Lower lobe of right lung (tissue), 2 donors: ENCODE measurements around the gene LRRFIP1. TPM values are rescaled to one million over a fixed set of nuclear protein-coding genes. Genes with fewer than 3 reads are reported as not detected.

Experiments
- ATAC-seq, 2 donors: fragments of 200-7000 bp; cut with Tn5 transposase; one replicate each; pipeline ENCODE4 v1.9.1; 2020 to 2022; ENCODE audit warnings: mild to moderate bottlenecking in 2 of 2, moderate library complexity in 2 of 2
- DNase-seq: peaks from one replicate; pipeline ENCODE4 v3.0.0-alpha.2; 2020
- H3K27ac ChIP-seq: fragments of 200-600 bp; one replicate; pipeline ENCODE4 v1.8.0; 2022
- H3K27me3 ChIP-seq: fragments of 200-600 bp; one replicate; pipeline ENCODE4 v1.8.0; 2022; ENCODE audit warnings: low read depth
- H3K36me3 ChIP-seq: fragments of 200-600 bp; one replicate; pipeline ENCODE4 v1.8.0; 2022; ENCODE audit warnings: mild to moderate bottlenecking
- H3K4me1 ChIP-seq: fragments of 200-600 bp; one replicate; pipeline ENCODE4 v1.8.0; 2022
- H3K4me3 ChIP-seq: fragments of 200-600 bp; one replicate; pipeline ENCODE4 v1.8.0; 2022; ENCODE audit warnings: mild to moderate bottlenecking
- H3K9me3 ChIP-seq: fragments of 200-600 bp; one replicate; pipeline ENCODE4 v1.8.0; 2022
- intact Hi-C: fragments of 100-400 bp; cut with DNase I; formaldehyde crosslinking; loops from one replicate; pipeline ENCODE4 v1.11.0; 2022
- total RNA-seq: library from RNA; stranded (reverse); fragmentation: NEBNext Ultra II Directional; extraction: Animal tissue kit (Norgen Biotek cat#: 25700); gene quantifications from one replicate; pipeline ENCODE4 v1.2.1, GENCODE V29; 2021
- TF ChIP-seq, protein P1 (sequence below): fragments of 200-600 bp; IDR thresholded peaks from one replicate; pipeline ENCODE4 v1.8.0; 2022; ENCODE audit warnings: antibody characterized with exemption, mild to moderate bottlenecking
- donor health status: DM: no; HTN: yes; CAD: no; lungs with severe emphysema.

LRRFIP1 gene
- total RNA-seq, 1 donor from 2014 or later: 180 TPM

DNA sequence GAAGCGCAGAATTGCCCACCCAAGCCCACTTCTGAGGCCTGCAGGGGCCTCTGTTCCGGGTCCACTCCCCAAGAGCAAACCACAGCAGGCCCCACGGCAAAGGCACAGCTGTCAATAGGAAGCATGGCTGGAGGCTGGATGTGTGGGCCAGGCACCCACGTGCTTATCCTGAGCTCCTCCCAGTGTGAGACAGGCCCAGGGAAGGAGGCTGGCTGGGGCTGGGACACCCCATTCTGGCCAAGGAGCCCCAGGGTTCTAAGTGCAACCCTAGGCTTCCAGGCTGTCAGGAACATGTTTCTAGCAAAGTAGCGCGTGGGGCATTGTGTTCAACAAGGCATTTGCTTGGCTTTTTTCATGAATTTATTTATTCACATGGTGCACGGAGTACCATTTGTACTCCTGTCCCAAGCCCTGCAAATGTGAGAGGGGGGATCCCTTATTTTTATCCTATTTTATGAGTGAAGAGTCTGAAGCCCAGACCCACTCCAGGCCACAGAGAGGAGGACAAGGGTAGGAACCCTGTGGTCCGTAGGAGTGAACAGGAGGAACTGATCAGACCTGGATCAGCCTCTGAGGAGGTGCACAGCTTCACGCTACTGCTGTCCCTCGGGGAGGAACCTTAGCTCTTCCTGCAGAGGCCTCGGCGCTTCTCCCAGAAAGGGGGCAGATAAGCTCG is 30.7 kb upstream of the LRRFIP1 start:
- TF ChIP-seq, protein P1, sequence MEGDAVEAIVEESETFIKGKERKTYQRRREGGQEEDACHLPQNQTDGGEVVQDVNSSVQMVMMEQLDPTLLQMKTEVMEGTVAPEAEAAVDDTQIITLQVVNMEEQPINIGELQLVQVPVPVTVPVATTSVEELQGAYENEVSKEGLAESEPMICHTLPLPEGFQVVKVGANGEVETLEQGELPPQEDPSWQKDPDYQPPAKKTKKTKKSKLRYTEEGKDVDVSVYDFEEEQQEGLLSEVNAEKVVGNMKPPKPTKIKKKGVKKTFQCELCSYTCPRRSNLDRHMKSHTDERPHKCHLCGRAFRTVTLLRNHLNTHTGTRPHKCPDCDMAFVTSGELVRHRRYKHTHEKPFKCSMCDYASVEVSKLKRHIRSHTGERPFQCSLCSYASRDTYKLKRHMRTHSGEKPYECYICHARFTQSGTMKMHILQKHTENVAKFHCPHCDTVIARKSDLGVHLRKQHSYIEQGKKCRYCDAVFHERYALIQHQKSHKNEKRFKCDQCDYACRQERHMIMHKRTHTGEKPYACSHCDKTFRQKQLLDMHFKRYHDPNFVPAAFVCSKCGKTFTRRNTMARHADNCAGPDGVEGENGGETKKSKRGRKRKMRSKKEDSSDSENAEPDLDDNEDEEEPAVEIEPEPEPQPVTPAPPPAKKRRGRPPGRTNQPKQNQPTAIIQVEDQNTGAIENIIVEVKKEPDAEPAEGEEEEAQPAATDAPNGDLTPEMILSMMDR: no peak
- no peaks in the 10 kb centered on the region for H3K9me3 ChIP-seq
- no peaks in the 10 kb centered on the region for H3K36me3 ChIP-seq
- ATAC-seq: no peak
- no peak for DNase-seq
- peaks cover 33% of the 10 kb centered on the region for H3K4me1 ChIP-seq
- no peak overlapping the region for H3K27ac ChIP-seq
- intact Hi-C loops: no loop called here
- H3K27me3 ChIP-seq: no peaks in the 10 kb centered on the region
- H3K4me3 ChIP-seq: no peak overlapping the region

DNA sequence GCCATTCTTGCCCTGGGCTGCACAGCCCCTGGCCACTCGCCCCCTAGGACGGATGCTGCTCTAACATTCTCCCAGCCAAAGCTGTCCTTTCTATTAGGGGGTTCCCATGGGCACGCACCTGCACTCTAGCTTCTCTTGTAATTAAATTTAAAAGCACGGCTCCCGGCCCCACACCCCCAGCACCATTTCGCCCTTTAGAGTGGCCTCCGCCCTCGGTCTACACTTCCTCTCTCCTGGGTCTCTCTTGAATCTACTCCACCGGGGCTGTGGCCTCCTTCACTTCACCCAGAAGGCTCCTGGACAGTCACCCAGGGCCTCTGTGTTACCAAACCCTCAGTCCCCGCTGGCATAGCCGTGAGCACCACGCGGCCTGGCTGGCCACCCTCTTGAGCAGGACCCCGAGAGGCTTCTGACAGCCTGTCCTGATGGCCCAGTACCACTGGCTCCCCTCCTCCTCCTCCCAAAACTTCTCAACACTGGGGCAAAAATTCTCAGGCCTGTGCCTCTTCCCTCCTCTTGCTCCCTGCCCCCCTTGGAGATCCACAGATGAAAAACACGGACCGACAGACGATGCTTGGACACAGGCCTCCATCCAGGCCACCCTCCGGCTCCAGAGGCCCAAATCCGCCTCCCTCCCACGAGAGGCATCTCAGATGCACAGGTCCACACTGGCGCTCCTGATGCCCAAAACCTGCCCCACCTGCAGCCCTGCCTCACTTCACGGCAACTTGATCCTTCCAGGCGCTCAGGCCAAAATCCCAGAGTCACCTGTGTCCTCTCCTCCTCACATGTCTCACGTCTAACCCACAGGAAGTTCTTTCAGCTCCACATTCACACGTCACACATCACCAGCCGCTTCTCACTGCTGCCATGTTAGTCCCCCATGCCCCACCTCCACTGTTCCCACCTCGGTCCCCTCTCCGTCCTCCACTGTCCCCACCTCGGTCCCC is 29.9 kb upstream of the LRRFIP1 start:
- no peak overlapping the region for H3K4me3 ChIP-seq
- no peak overlapping the region for H3K27ac ChIP-seq
- no peak for DNase-seq
- H3K9me3 ChIP-seq: no peaks in the 10 kb centered on the region
- intact Hi-C loops: no loop called here
- peaks cover 31% of the 10 kb centered on the region for H3K4me1 ChIP-seq
- H3K36me3 ChIP-seq: no peaks in the 10 kb centered on the region
- H3K27me3 ChIP-seq: no peaks in the 10 kb centered on the region
- ATAC-seq: no peak
- TF ChIP-seq, protein P1: no peak

DNA sequence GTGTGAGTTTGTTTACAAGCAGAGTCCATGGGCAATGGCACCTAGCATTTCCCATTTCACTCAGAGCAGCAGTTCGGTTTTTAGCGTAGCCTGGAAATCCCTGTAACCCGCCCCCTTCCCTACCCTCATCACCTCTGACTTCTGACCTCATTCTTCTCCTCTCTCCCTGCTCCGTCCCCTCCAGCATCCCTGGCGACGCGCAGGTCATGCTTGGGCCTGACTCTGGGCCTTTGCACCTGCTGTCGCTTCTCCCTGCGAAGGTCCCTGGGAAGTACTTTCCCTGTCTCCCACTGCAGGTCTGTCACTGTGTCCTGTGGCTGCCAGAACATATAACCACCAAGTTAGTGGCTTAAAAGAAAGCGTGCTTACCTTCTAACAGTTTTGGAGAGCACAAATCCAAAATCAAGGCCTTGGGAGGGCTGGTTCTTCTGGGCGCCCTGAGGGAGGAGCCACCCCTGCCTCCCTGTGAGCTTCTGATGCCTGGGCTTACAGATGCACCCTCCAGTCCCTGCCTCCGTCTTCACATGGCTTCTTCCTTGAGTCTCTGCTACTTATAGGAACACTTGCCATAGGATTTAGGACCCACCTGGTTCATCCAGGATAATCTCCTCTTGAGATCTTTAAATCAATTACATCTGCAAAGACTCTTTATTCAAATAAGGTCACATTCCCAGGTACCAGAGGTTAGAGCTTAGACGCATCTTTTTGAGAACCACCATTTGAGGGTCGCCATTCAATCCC is 28.7 kb upstream of the LRRFIP1 start:
- intact Hi-C loops: no loop called here
- no peak overlapping the region for H3K27ac ChIP-seq
- no peaks in the 10 kb centered on the region for H3K36me3 ChIP-seq
- H3K9me3 ChIP-seq: no peaks in the 10 kb centered on the region
- no peak for DNase-seq
- H3K27me3 ChIP-seq: no peaks in the 10 kb centered on the region
- TF ChIP-seq, protein P1: no peak
- H3K4me3 ChIP-seq: no peak overlapping the region
- no peak for ATAC-seq
- H3K4me1 ChIP-seq: peaks cover 36% of the 10 kb centered on the region

DNA sequence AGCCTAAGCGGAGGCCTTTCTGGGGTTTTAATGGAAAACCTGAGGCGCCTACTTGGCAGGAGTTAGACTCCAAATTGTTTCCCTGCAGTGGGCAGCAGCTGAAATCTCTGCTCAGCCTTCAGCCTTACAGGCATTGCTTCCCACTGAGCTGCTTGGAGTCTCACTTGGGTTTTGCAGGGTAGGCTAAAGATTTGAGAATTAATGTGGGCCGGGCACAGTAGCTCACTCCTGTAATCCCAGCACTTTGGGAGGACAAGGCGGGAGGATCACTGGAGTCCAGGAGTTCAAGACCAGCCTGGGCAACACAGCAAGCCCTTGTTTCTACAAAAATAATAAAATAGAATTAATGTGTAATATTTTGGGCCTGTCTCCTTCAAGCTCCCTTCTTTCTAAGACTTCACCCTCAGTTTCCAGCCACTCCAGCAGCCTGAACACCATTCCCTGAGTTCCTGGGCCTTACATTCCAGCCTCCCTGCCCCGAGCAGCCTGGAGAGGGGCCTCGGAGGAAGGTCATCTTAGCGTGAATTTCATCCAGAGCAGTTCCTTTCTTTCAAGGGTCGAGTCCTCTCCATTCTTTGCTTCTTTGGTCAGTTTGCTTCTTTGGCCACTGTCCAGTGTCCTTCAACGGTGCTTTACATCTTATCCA is 27.8 kb upstream of the LRRFIP1 start:
- ATAC-seq (no peak), DNase-seq (no peak)
- Histone ChIP-seq H3K27me3 (no peaks in the 10 kb centered on the region), H3K4me3 (peak overlapping the region; percentile 4), H3K4me1 (peaks cover 35% of the 10 kb centered on the region), H3K9me3 (no peaks in the 10 kb centered on the region), H3K36me3 (no peaks in the 10 kb centered on the region), H3K27ac (peak overlapping the region; percentile 61)
- TF ChIP-seq, protein P1: no peak
- intact Hi-C loops: no loop called here

DNA sequence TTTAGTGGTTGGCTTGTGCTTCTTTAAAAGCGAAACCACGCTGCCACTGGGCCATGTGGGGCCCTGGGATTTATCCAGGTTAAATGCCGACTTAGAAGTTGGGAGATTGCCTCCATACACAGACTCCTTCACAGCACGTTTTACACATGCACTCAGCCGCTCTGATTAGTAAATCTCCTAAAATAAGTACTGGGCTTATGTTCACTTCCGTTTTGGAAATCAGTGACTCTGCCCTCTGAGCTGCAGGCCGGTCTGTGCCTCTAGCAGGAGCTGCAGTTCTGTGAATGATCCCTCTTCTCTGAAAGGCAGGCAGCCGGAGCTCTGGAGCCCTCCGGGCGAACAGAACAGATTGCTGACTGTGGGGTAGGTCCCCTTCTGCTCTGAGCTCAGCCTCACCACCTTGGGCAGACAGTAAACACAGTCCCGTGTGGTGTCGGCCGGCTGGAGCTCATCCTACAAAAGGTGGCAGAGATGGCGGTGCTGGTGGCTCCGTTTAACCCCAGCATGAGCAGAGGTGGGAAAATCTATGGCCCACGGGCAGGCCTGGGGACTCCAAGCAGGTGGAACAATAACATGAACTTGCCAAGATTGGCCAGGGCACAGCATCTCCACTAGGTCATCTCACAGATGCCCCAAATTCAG is 27.1 kb upstream of the LRRFIP1 start:
- Histone ChIP-seq H3K4me3 (peak overlapping the region; percentile 4), H3K27me3 (no peaks in the 10 kb centered on the region), H3K4me1 (peaks cover 28% of the 10 kb centered on the region), H3K27ac (peak overlapping the region; percentile 61), H3K36me3 (no peaks in the 10 kb centered on the region), H3K9me3 (no peaks in the 10 kb centered on the region)
- ATAC-seq (peak; percentile 12 to 60), DNase-seq (no peak)
- intact Hi-C loops: no loop called here
- TF ChIP-seq, protein P1: peak; percentile 27
